ENCODE measurements around the gene HECTD3.
"Not testable (repeated sequence)": the region's sequence is repeated elsewhere in the genome, so short reads cannot be mapped to it uniquely, and the experiment has no call there.

Gene HECTD3

GRCh38 chr1:44988531-44989156 is 22.5 kb downstream of the HECTD3 start:
- no peak for DNase-seq

DNA sequence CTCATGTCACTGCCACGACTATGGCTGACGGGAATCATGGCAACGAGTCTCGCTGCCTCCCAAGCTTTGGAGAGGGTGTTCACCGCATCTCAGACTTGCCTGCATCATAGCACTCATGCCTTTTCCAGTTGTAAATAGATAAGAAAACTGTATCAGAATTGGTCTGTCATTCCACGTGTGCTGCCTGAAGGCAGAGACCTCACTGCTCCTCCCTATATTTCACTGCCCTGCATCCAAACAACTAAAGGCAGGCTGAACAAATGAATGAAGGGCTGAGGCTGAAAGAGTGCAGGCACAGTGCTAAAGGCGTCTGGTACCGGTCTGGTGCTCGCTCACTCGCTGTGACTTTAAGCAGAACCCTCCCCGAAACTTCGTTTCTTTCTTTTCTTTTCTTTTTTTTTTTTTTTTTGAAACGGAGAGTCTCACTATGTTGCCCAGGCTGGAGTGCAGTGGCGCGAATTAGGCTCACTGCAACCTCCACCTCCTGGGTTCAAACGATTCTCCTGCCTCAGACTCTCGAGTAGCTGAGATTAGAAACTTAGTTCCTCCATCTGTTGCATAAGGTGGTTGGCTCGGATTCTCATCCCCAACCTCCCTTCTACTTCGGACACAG is 25.3 kb downstream of the HECTD3 start:
- peak; percentile 18 for DNase-seq

GRCh38 chr1:44977372-44977771 is 33.8 kb downstream of the HECTD3 start:
- DNase-seq: not testable (repeated sequence)

DNA sequence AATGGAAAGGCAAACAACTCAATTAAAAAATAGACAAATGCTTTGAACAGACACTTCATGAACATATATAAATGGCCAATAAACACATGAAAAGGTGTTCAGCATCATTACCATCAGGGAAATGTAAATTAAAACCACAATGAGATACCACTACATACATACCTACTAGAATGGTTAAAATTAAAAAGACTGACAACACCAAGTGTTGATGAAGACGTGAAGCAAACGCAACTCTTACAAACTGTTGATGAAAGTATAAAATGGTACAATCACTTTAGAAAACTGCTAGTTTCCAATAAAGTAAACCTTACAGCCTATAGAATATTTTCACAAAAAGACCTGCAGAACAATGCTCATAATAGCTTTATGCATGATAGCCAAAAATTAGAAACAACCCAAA is 34.9 kb downstream of the HECTD3 start:
- no peak for DNase-seq

- no peak for DNase-seq
Measured at GRCh38 chr1:44973645-44974044, 37.5 kb downstream of the HECTD3 start.

- DNase-seq: no peak
Measured at GRCh38 chr1:44970317-44970716, 40.8 kb downstream of the HECTD3 start.

GRCh38 chr1:44964396-44964795 is 46.7 kb downstream of the HECTD3 start:
- DNase-seq: no peak

GRCh38 chr1:44962729-44963128 is 48.4 kb downstream of the HECTD3 start:
- DNase-seq: no peak

- DNase-seq: not testable (repeated sequence)
Measured at GRCh38 chr1:44962022-44962421, 49.1 kb downstream of the HECTD3 start.

DNA sequence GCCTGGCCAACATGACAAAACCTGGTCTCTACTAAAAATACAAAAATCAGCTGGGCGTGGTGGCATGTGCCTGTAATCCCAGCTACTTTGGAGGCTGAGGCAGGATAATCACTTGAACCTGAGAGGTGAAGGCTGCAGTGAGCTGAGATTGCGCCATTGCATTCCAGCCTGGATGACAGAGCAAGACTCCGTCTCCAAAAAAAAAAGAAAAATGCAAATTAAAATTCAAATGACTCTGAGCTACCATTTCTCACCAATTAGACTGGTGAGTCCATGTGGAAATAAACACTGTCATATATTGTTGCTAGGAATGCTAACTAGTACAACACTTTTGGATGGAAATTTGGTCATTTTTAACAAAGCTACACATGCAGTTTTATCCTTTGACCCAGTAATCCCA is 53.6 kb downstream of the HECTD3 start:
- DNase-seq: not testable (repeated sequence)

GRCh38 chr1:44956077-44956476 is 55.0 kb downstream of the HECTD3 start:
- DNase-seq: not testable (repeated sequence)
